Neural progenitor cell (in vitro differentiated cells): ENCODE results near the gene CFAP119.

ENCODE experiments used
- CTCF ChIP-seq: fragments of 200-600 bp; sonication (generic); IDR thresholded peaks from 2 replicates; pipeline ENCODE4 v1.5.1; 2017; ENCODE audit warnings: antibody characterized with exemption, mild to moderate bottlenecking
- EZH2 ChIP-seq: fragments of 200-600 bp; sonication (generic); IDR thresholded peaks from 2 replicates; pipeline ENCODE4 v1.6.1; 2017; ENCODE audit warnings: antibody characterized with exemption, mild to moderate bottlenecking, moderate library complexity

GRCh38 chr16:30753596-30753995, 8.3 kb downstream of the CFAP119 start:
- TF ChIP-seq CTCF (no peak), EZH2 (no peak)
